Calu3 (cell line): ENCODE results near the gene DLX3. TPM values are rescaled to one million over a fixed set of nuclear protein-coding genes. Genes with fewer than 3 reads are reported as not detected.

Source experiments
- BruUV-seq: library from RNA; stranded (reverse); fragments of 400-500 nt; replicated peaks from 2 replicates; lab custom pipeline; 2021; lab: Mats Ljungman, UMichigan
- CTCF ChIA-PET: fragments of 300-600 bp; sonication (Branson Sonifier 250); formaldehyde crosslinking; loops from one replicate; lab custom pipeline; 2022; ENCODE audit warnings: antibody characterized with exemption; lab: Charles Lee
- DNase-seq: peaks from one replicate; pipeline ENCODE4 v3.0.0; 2022
- H3K27ac Mint-ChIP-seq: one replicate; pipeline ENCODE4 v1.8.0; 2022; ENCODE audit warnings: mixed read lengths; ENCODE audit not compliant: unreplicated experiment
- H3K27me3 Mint-ChIP-seq: one replicate; pipeline ENCODE4 v1.8.0; 2022; ENCODE audit warnings: mixed read lengths; ENCODE audit not compliant: unreplicated experiment
- H3K36me3 Mint-ChIP-seq: one replicate; pipeline ENCODE4 v1.8.0; 2022; ENCODE audit warnings: mild to moderate bottlenecking, moderate library complexity, mixed read lengths; ENCODE audit not compliant: insufficient read depth, unreplicated experiment
- H3K4me1 Mint-ChIP-seq: one replicate; pipeline ENCODE4 v1.8.0; 2022; ENCODE audit warnings: mild to moderate bottlenecking, low read depth, mixed read lengths; ENCODE audit not compliant: unreplicated experiment
- H3K4me3 Mint-ChIP-seq: one replicate; pipeline ENCODE4 v1.8.0; 2022; ENCODE audit warnings: mild to moderate bottlenecking, low read depth, moderate library complexity, mixed read lengths; ENCODE audit not compliant: unreplicated experiment
- H3K9me3 Mint-ChIP-seq: one replicate; pipeline ENCODE4 v1.8.0; 2022; ENCODE audit warnings: low read depth, mixed read lengths; ENCODE audit not compliant: unreplicated experiment
- intact Hi-C: fragments of 100-400 bp; cut with micrococcal nuclease; formaldehyde crosslinking; loops from one replicate; pipeline ENCODE4 v1.10.0; 2022; ENCODE audit not compliant: unreplicated experiment
- total RNA-seq: library from RNA; stranded (reverse); gene quantifications from 2 replicates; pipeline ENCODE4 v1.2.3, GENCODE V29; 2022
- TF ChIP-seq, protein P1 (sequence below): fragments of 200-600 bp; IDR thresholded peaks from one replicate; pipeline ENCODE4 v1.8.0; 2022; ENCODE audit warnings: antibody characterized with exemption; ENCODE audit not compliant: unreplicated experiment

The DLX3 gene
- total RNA-seq, 1 experiment from 2014 or later: not detected

DNA sequence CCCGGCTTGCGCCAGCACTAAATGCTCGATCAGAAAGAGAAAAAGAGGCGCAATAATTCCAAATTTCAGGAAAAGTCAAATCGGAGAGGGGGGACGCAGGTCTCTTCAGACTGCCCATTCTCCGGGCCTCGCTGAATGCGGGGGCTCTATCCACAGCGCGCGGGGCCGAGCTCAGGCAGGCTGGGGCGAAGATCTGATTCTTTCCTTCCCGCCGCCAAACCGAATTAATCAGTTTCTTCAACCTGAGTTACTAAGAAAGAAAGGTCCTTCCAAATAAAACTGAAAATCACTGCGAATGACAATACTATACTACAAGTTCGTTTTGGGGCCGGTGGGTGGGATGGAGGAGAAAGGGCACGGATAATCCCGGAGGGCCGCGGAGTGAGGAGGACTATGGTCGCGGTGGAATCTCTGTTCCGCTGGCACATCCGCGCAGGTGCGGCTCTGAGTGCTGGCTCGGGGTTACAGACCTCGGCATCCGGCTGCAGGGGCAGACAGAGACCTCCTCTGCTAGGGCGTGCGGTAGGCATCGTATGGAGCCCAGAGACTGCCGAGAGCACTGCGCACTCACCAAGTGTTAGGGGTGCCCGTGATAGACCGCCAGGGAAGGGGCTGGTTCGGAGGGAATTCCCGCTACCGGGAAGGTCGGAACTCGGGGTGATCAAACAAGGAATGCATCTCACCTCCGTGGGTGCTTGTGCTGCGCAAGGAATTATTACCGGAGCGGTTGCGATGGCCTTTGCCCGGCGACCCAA lies 30.1 kb downstream of the DLX3 start:
- BruUV-seq: no TSS peak
- no peak overlapping the region for H3K4me3 Mint-ChIP-seq
- peaks cover 17% of the 10 kb centered on the region for H3K36me3 Mint-ChIP-seq
- H3K27ac Mint-ChIP-seq: no peak overlapping the region
- intact Hi-C loops: no loop called here
- no peaks in the 10 kb centered on the region for H3K9me3 Mint-ChIP-seq
- H3K4me1 Mint-ChIP-seq: peaks cover 11% of the 10 kb centered on the region
- TF ChIP-seq, protein P1, sequence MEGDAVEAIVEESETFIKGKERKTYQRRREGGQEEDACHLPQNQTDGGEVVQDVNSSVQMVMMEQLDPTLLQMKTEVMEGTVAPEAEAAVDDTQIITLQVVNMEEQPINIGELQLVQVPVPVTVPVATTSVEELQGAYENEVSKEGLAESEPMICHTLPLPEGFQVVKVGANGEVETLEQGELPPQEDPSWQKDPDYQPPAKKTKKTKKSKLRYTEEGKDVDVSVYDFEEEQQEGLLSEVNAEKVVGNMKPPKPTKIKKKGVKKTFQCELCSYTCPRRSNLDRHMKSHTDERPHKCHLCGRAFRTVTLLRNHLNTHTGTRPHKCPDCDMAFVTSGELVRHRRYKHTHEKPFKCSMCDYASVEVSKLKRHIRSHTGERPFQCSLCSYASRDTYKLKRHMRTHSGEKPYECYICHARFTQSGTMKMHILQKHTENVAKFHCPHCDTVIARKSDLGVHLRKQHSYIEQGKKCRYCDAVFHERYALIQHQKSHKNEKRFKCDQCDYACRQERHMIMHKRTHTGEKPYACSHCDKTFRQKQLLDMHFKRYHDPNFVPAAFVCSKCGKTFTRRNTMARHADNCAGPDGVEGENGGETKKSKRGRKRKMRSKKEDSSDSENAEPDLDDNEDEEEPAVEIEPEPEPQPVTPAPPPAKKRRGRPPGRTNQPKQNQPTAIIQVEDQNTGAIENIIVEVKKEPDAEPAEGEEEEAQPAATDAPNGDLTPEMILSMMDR: no peak
- peaks cover 85% of the 10 kb centered on the region for H3K27me3 Mint-ChIP-seq
- CTCF ChIA-PET: interaction anchor here (0.7 to 1.1 kb wide), 2 partner anchors 12 to 34 kb away, joined by 3 read pairs; no protein-coding TSS in a partner anchor
- DNase-seq: no peak

DNA sequence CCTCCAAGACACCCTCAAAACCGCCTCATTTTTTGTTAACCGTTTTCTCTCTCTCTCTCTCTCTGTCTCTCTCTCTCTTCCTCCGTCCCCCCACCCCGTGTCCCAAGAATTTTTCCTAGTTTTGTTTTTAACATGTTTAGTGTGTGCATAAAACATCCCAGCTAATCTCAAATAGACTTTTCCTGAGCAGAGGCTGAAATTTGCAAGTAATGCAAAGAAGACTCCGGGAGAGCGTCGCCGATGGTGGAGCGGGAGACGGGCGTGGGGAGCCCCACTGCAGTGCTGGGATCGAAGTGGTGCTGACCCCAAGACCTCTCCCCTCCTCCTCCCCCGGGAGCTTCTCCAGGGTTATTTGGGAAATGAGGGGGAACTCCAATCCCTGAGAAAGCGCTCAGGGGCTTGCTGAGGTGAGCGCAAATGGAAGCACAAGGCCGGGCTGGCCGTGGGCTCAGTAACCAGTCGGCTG lies 30.7 kb downstream of the DLX3 start:
- Mint-ChIP-seq H3K4me1 (peaks cover 13% of the 10 kb centered on the region), H3K27me3 (peaks cover 85% of the 10 kb centered on the region), H3K9me3 (no peaks in the 10 kb centered on the region), H3K36me3 (peaks cover 14% of the 10 kb centered on the region), H3K4me3 (no peak overlapping the region), H3K27ac (no peak overlapping the region)
- no TSS peak for BruUV-seq
- CTCF ChIA-PET: interaction anchor here (0.7 to 1.1 kb wide), 2 partner anchors 11 to 33 kb away, joined by 3 read pairs; no protein-coding TSS in a partner anchor
- intact Hi-C loops: no loop called here
- TF ChIP-seq, protein P1: no peak
- no peak for DNase-seq

DNA sequence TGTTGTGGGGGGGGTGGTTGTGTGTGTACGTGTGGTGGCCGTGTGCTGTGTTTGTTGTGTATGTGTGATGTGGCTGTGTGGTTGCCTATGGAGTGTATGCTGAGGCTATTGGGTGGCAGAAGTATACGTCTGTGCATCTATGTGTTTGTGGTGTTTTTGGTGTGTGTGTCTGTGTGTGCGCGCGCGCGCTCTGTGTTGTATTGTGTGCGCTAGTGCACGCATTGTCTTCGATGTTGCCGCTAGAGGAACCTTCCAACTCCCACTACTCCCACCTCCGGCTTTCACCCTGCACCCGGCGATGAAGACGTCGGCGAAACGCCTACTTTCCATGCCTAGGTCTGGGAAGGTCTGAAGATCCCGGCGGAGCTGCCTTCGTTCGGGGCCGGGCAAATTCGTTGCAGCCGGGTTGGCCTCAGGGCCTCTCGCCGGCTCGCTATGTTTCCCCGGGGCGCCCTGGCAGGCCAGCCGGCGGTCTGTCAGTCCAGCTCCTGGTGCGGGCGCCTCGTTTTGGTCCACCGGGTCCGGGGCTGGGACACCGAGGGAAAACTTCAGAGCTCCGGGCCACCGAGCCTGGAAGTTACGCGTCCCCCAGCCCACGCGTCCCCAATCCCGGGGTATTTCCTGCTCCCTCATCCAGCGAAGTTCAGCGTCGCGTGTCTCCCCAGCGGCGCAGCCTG lies 31.3 kb downstream of the DLX3 start:
- H3K27me3 Mint-ChIP-seq: peaks cover 84% of the 10 kb centered on the region
- DNase-seq: no peak
- CTCF ChIA-PET: interaction anchor here (0.7 to 2.9 kb wide), 3 partner anchors 11 to 33 kb away, joined by 3 to 11 read pairs (median 3); no protein-coding TSS in a partner anchor
- no TSS peak for BruUV-seq
- peaks cover 8% of the 10 kb centered on the region for H3K36me3 Mint-ChIP-seq
- intact Hi-C loops: no loop called here
- TF ChIP-seq, protein P1: no peak
- peaks cover 11% of the 10 kb centered on the region for H3K4me1 Mint-ChIP-seq
- H3K4me3 Mint-ChIP-seq: no peak overlapping the region
- no peaks in the 10 kb centered on the region for H3K9me3 Mint-ChIP-seq
- no peak overlapping the region for H3K27ac Mint-ChIP-seq

DNA sequence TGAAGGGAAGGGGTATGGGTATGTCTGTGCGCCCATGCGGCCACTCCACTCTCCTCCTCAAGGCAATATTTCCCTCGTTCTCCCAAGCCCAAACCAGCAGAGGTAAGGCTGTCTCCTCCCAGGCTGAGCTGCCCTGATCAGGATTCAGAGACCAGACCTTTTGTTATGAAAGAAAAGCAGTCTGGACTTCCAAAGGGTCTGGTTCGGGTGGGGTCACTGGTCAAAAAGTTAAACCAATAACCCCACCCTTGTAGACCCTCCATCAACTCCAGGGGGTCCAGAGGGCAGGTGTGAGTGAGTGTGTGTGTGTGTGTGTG lies 31.8 kb downstream of the DLX3 start:
- intact Hi-C loops: no loop called here
- Mint-ChIP-seq H3K9me3 (no peaks in the 10 kb centered on the region), H3K4me3 (no peak overlapping the region), H3K36me3 (peaks cover 3% of the 10 kb centered on the region), H3K27me3 (peaks cover 79% of the 10 kb centered on the region), H3K4me1 (peaks cover 11% of the 10 kb centered on the region), H3K27ac (no peak overlapping the region)
- CTCF ChIA-PET: interaction anchor here (2.9 kb wide), 1 partner anchor 10 kb away, joined by 11 read pairs; no protein-coding TSS in a partner anchor
- no peak for DNase-seq
- TF ChIP-seq, protein P1: no peak
- no TSS peak for BruUV-seq
